Panc1 (cell line): ENCODE measurements around the gene HOXA9. TPM values are rescaled to one million over a fixed set of nuclear protein-coding genes. Genes with fewer than 3 reads are reported as not detected.

Source experiments
- ATAC-seq: fragments of 200-7000 bp; cut with Tn5 transposase; 2 replicates; pipeline ENCODE4 v1.9.1; 2020; ENCODE audit warnings: mild to moderate bottlenecking, moderate library complexity
- BruUV-seq: library from RNA; stranded (reverse); fragments of 400-500 nt; replicated peaks from 2 replicates; lab custom pipeline; 2021; lab: Mats Ljungman, UMichigan
- CTCF ChIA-PET: fragments of 300-600 bp; sonication (Branson Sonifier 250); formaldehyde crosslinking; loops from one replicate; lab custom pipeline; 2022; ENCODE audit warnings: antibody characterized with exemption; lab: Charles Lee
- POLR2A ChIA-PET: fragments of 300-600 bp; sonication (Branson Sonifier 250); formaldehyde crosslinking; loops from one replicate; lab custom pipeline; 2022; ENCODE audit warnings: antibody characterized with exemption; lab: Charles Lee
- DNase-seq: peaks from one replicate; pipeline ENCODE4 v3.0.0-alpha.2; 2010; ENCODE audit warnings: low read depth, low spot score
- H3K27ac ChIP-seq: 2 replicates; pipeline ENCODE4 v1.5.1; 2011; ENCODE audit warnings: mild to moderate bottlenecking, low read length, inconsistent platforms
- H3K27me3 ChIP-seq: fragments of 200-500 bp; sonication (Bioruptor generic); 2 replicates; pipeline ENCODE4 v1.6.0; 2014; ENCODE audit warnings: low read length, inconsistent platforms; ENCODE audit not compliant: control insufficient read depth, insufficient read depth
- H3K36me3 ChIP-seq: fragments of 200-500 bp; sonication (Bioruptor generic); 2 replicates; pipeline ENCODE4 v1.5.1; 2014; ENCODE audit warnings: inconsistent platforms, mild to moderate bottlenecking, low read length, moderate library complexity; ENCODE audit not compliant: control insufficient read depth, insufficient read depth
- H3K4me1 ChIP-seq: 2 replicates; pipeline ENCODE4 v1.5.1; 2011; ENCODE audit warnings: inconsistent platforms, mild to moderate bottlenecking, low read length, moderate library complexity; ENCODE audit not compliant: control insufficient read depth, insufficient read depth
- H3K4me3 ChIP-seq, 2 experiments: 2 replicates each; pipeline ENCODE4 v1.5.1; 2011 to 2012; ENCODE audit warnings: low read depth in 2 of 2, low read length in 2 of 2, mild to moderate bottlenecking in 2 of 2, inconsistent platforms in 1 of 2, moderate library complexity in 1 of 2
- H3K9me3 ChIP-seq: fragments of 200-500 bp; sonication (Bioruptor generic); 2 replicates; pipeline ENCODE4 v1.5.1; 2014; ENCODE audit warnings: low read depth, mild to moderate bottlenecking, inconsistent platforms, low read length, moderate library complexity; ENCODE audit not compliant: control insufficient read depth, insufficient read depth
- CTCF ChIP-seq: fragments of 450-650 bp; IDR thresholded peaks from 2 replicates; pipeline ENCODE4 v1.5.1; 2017; ENCODE audit warnings: mild to moderate bottlenecking
- POLR2AphosphoS5 ChIP-seq: IDR thresholded peaks from 2 replicates; pipeline ENCODE4 v1.6.1; 2012; ENCODE audit warnings: mild to moderate bottlenecking, low read depth, low read length, moderate library complexity
- SIN3A ChIP-seq: IDR thresholded peaks from 2 replicates; pipeline ENCODE4 v1.6.1; 2012; ENCODE audit warnings: low read depth, mild to moderate bottlenecking, low read length, moderate library complexity, borderline replicate concordance; ENCODE audit not compliant: insufficient read depth
- TCF7L2 ChIP-seq: IDR thresholded peaks from 2 replicates; pipeline ENCODE4 v1.6.1; 2011; ENCODE audit warnings: mild to moderate bottlenecking, low read depth, low read length, inconsistent platforms
- in situ Hi-C: cut with HindIII; loops from 2 replicates; pipeline ENCODE4 v1.10.0; 2016; ENCODE audit warnings: low sequenced_read_pairs, low pct_unique_long_range_greater_than_20kb
- intact Hi-C: fragments of 100-400 bp; cut with micrococcal nuclease; formaldehyde crosslinking; loops from one replicate; pipeline ENCODE4 v1.10.0; 2022; ENCODE audit not compliant: unreplicated experiment
- total RNA-seq: library from RNA; stranded (reverse); gene quantifications from one replicate; pipeline ENCODE4 v1.2.1, GENCODE V29; 2021; ENCODE audit not compliant: unreplicated experiment
- TF ChIP-seq, protein P1 (sequence below), 2 experiments: IDR thresholded peaks; 2 replicates each; pipeline ENCODE4 v1.6.1; 2011 to 2012; ENCODE audit warnings: low read depth in 2 of 2, control low read depth in 1 of 2, low read length in 1 of 2, mild to moderate bottlenecking in 1 of 2, moderate library complexity in 1 of 2; ENCODE audit not compliant: insufficient read depth in 1 of 2

Gene HOXA9
- total RNA-seq, 1 experiment from 2014 or later: not detected

DNA sequence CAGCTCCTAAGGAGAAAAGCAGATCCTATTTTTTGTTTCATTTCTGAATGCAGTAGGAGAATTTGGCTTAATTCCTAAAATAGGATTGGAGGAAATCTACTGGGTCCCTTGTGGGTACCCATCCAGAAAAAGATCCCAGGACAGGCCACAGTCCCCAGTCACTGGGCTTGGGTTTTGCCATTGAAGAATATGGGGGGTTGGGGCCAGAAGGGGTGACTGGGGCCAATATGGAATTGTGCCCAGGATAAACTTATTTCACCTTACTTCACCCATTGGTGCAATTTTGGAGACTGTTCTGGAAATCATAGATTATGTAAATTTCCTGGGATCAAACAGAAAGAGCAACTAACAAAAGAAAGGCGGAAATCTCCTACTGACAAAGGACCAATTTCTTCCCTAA, 26.9 kb downstream of the HOXA9 start:
- no peak overlapping the region for H3K4me3 ChIP-seq
- peak overlapping the region; percentile 5; the same call in 1 of the 2 replicates for H3K27ac ChIP-seq
- ChIA-PET CTCF (no interaction called here), POLR2A (no interaction called here)
- no peaks in the 10 kb centered on the region for H3K27me3 ChIP-seq
- no peak for DNase-seq
- TF ChIP-seq SIN3A: no peak
- TF ChIP-seq, protein P1, sequence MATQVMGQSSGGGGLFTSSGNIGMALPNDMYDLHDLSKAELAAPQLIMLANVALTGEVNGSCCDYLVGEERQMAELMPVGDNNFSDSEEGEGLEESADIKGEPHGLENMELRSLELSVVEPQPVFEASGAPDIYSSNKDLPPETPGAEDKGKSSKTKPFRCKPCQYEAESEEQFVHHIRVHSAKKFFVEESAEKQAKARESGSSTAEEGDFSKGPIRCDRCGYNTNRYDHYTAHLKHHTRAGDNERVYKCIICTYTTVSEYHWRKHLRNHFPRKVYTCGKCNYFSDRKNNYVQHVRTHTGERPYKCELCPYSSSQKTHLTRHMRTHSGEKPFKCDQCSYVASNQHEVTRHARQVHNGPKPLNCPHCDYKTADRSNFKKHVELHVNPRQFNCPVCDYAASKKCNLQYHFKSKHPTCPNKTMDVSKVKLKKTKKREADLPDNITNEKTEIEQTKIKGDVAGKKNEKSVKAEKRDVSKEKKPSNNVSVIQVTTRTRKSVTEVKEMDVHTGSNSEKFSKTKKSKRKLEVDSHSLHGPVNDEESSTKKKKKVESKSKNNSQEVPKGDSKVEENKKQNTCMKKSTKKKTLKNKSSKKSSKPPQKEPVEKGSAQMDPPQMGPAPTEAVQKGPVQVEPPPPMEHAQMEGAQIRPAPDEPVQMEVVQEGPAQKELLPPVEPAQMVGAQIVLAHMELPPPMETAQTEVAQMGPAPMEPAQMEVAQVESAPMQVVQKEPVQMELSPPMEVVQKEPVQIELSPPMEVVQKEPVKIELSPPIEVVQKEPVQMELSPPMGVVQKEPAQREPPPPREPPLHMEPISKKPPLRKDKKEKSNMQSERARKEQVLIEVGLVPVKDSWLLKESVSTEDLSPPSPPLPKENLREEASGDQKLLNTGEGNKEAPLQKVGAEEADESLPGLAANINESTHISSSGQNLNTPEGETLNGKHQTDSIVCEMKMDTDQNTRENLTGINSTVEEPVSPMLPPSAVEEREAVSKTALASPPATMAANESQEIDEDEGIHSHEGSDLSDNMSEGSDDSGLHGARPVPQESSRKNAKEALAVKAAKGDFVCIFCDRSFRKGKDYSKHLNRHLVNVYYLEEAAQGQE (IDR thresholded peaks at IDR 0.05; ENCODE audit: insufficient read depth in 1 of 2, low read depth in 2 of 2, low read length in 1 of 2): no peak
- no peak for TF ChIP-seq POLR2AphosphoS5
- TF ChIP-seq TCF7L2: no peak
- no peak for TF ChIP-seq CTCF
- peaks cover 56% of the 10 kb centered on the region for H3K4me1 ChIP-seq
- ATAC-seq: no peak
- in situ Hi-C loops (no loop called here), intact Hi-C loops (no loop called here)
- BruUV-seq: no TSS peak
- no peaks in the 10 kb centered on the region for H3K9me3 ChIP-seq
- no peaks in the 10 kb centered on the region for H3K36me3 ChIP-seq

GRCh38 chr7:27137640-27138315, 27.6 kb downstream of the HOXA9 start:
- CTCF ChIA-PET: no interaction called here
- POLR2A ChIA-PET: no interaction called here
- H3K36me3 ChIP-seq: no peaks in the 10 kb centered on the region
- ATAC-seq (no peak), DNase-seq (no peak)
- BruUV-seq: no TSS peak
- in situ Hi-C loops: no loop called here
- TF ChIP-seq CTCF (no peak), TCF7L2 (no peak), SIN3A (no peak), POLR2AphosphoS5 (no peak)
- TF ChIP-seq, protein P1 (IDR thresholded peaks at IDR 0.05; ENCODE audit: insufficient read depth in 1 of 2, low read depth in 2 of 2, low read length in 1 of 2): no peak
- H3K4me1 ChIP-seq: peaks cover 63% of the 10 kb centered on the region
- H3K9me3 ChIP-seq: no peaks in the 10 kb centered on the region
- H3K4me3 ChIP-seq: no peak overlapping the region
- H3K27ac ChIP-seq: peak overlapping the region; percentile 98
- no peaks in the 10 kb centered on the region for H3K27me3 ChIP-seq
- intact Hi-C loops: no loop called here
